Activated T-cell treated with anti-CD3 and anti-CD28 coated beads, Interleukin-2, amount 50 U/mL, for 24 hours (primary cell): ENCODE results near the gene GALNT2.

Source experiments
- DNase-seq: peaks from one replicate; pipeline ENCODE4 v3.0.0-alpha.2; 2020
- H3K27ac Mint-ChIP-seq: 2 replicates; pipeline ENCODE4 v1.8.0; 2020; ENCODE audit warnings: mild to moderate bottlenecking, mixed read lengths
- H3K27me3 Mint-ChIP-seq: 2 replicates; pipeline ENCODE4 v1.8.0; 2020; ENCODE audit warnings: mixed read lengths
- H3K36me3 Mint-ChIP-seq: 2 replicates; pipeline ENCODE4 v1.8.0; 2020; ENCODE audit warnings: low read depth, mixed read lengths
- H3K4me1 Mint-ChIP-seq: 2 replicates; pipeline ENCODE4 v1.8.0; 2020; ENCODE audit warnings: low read depth, mixed read lengths
- H3K4me3 Mint-ChIP-seq: 2 replicates; pipeline ENCODE4 v1.8.0; 2020; ENCODE audit warnings: mild to moderate bottlenecking, moderate library complexity, mixed read lengths
- H3K9me3 Mint-ChIP-seq: 2 replicates; pipeline ENCODE4 v1.8.0; 2020; ENCODE audit warnings: mixed read lengths

The GALNT2 gene

GRCh38 chr1:230043081-230043480 lies 24.0 kb upstream of the GALNT2 start:
- DNase-seq, result no peak
- H3K4me1 Mint-ChIP-seq, result no peaks in the 10 kb centered on the region
- H3K36me3 Mint-ChIP-seq, result no peaks in the 10 kb centered on the region
- no peak overlapping the region for H3K27ac Mint-ChIP-seq
- H3K4me3 Mint-ChIP-seq, result no peak overlapping the region
- H3K27me3 Mint-ChIP-seq, result peaks cover 37% of the 10 kb centered on the region
- no peaks in the 10 kb centered on the region for H3K9me3 Mint-ChIP-seq

GRCh38 chr1:230044729-230045128 lies 22.3 kb upstream of the GALNT2 start:
- no peaks in the 10 kb centered on the region for H3K9me3 Mint-ChIP-seq
- no peak for DNase-seq
- no peaks in the 10 kb centered on the region for H3K4me1 Mint-ChIP-seq
- peaks cover 37% of the 10 kb centered on the region for H3K27me3 Mint-ChIP-seq
- H3K36me3 Mint-ChIP-seq, result no peaks in the 10 kb centered on the region
- H3K4me3 Mint-ChIP-seq, result no peak overlapping the region
- no peak overlapping the region for H3K27ac Mint-ChIP-seq

GRCh38 chr1:230047114-230047865 lies 19.7 kb upstream of the GALNT2 start:
- H3K27me3 Mint-ChIP-seq, result peaks cover 35% of the 10 kb centered on the region
- H3K9me3 Mint-ChIP-seq, result no peaks in the 10 kb centered on the region

GRCh38 chr1:230048322-230048721 lies 18.7 kb upstream of the GALNT2 start:
- H3K9me3 Mint-ChIP-seq, result no peaks in the 10 kb centered on the region
- no peak for DNase-seq
- peaks cover 4% of the 10 kb centered on the region for H3K4me1 Mint-ChIP-seq
- no peaks in the 10 kb centered on the region for H3K36me3 Mint-ChIP-seq
- no peak overlapping the region for H3K27ac Mint-ChIP-seq
- no peak overlapping the region for H3K4me3 Mint-ChIP-seq
- peaks cover 26% of the 10 kb centered on the region for H3K27me3 Mint-ChIP-seq

More at GRCh38 chr1:230047114-230047865, 19.7 kb upstream of the GALNT2 start:
- no peaks in the 10 kb centered on the region for H3K36me3 Mint-ChIP-seq
- peaks cover 4% of the 10 kb centered on the region for H3K4me1 Mint-ChIP-seq
- no peak for DNase-seq
- no peak overlapping the region for H3K4me3 Mint-ChIP-seq
- no peak overlapping the region for H3K27ac Mint-ChIP-seq

- H3K9me3 Mint-ChIP-seq, result no peaks in the 10 kb centered on the region
- no peak overlapping the region for H3K4me3 Mint-ChIP-seq
- DNase-seq, result no peak
- H3K27me3 Mint-ChIP-seq, result peaks cover 21% of the 10 kb centered on the region
- H3K4me1 Mint-ChIP-seq, result peaks cover 4% of the 10 kb centered on the region
- no peak overlapping the region for H3K27ac Mint-ChIP-seq
- no peaks in the 10 kb centered on the region for H3K36me3 Mint-ChIP-seq
These were observed 18.1 kb upstream of the GALNT2 start for GRCh38 chr1:230048922-230049321.

GRCh38 chr1:230049731-230050130 lies 17.3 kb upstream of the GALNT2 start:
- no peak overlapping the region for H3K27ac Mint-ChIP-seq

GRCh38 chr1:230050973-230051735 lies 15.9 kb upstream of the GALNT2 start:
- H3K4me3 Mint-ChIP-seq, result no peak overlapping the region
- H3K4me1 Mint-ChIP-seq, result peaks cover 4% of the 10 kb centered on the region
- H3K36me3 Mint-ChIP-seq, result no peaks in the 10 kb centered on the region
- peaks cover 8% of the 10 kb centered on the region for H3K27me3 Mint-ChIP-seq
- no peak overlapping the region for H3K27ac Mint-ChIP-seq
- no peak for DNase-seq
- H3K9me3 Mint-ChIP-seq, result no peaks in the 10 kb centered on the region

More at GRCh38 chr1:230049731-230050130, 17.3 kb upstream of the GALNT2 start:
- peaks cover 19% of the 10 kb centered on the region for H3K27me3 Mint-ChIP-seq
- no peak for DNase-seq
- H3K4me3 Mint-ChIP-seq, result no peak overlapping the region
- no peaks in the 10 kb centered on the region for H3K9me3 Mint-ChIP-seq
- H3K36me3 Mint-ChIP-seq, result no peaks in the 10 kb centered on the region
- peaks cover 4% of the 10 kb centered on the region for H3K4me1 Mint-ChIP-seq

- Mint-ChIP-seq H3K9me3 (no peaks in the 10 kb centered on the region), H3K4me3 (no peak overlapping the region), H3K4me1 (peaks cover 4% of the 10 kb centered on the region), H3K27ac (no peak overlapping the region), H3K36me3 (no peaks in the 10 kb centered on the region), H3K27me3 (no peaks in the 10 kb centered on the region)
- no peak for DNase-seq
These were observed 15.0 kb upstream of the GALNT2 start for GRCh38 chr1:230052018-230052417.

- no peak overlapping the region for H3K27ac Mint-ChIP-seq
- no peak for DNase-seq
- H3K4me1 Mint-ChIP-seq, result peaks cover 4% of the 10 kb centered on the region
- no peaks in the 10 kb centered on the region for H3K27me3 Mint-ChIP-seq
- no peak overlapping the region for H3K4me3 Mint-ChIP-seq
- H3K36me3 Mint-ChIP-seq, result no peaks in the 10 kb centered on the region
- H3K9me3 Mint-ChIP-seq, result no peaks in the 10 kb centered on the region
These were observed 14.4 kb upstream of the GALNT2 start for GRCh38 chr1:230052665-230053064.

GRCh38 chr1:230054092-230054749 lies 12.8 kb upstream of the GALNT2 start:
- no peaks in the 10 kb centered on the region for H3K36me3 Mint-ChIP-seq
- no peaks in the 10 kb centered on the region for H3K27me3 Mint-ChIP-seq
- DNase-seq, result no peak
- no peak overlapping the region for H3K27ac Mint-ChIP-seq
- H3K4me1 Mint-ChIP-seq, result peaks cover 4% of the 10 kb centered on the region
- no peak overlapping the region for H3K4me3 Mint-ChIP-seq
- no peaks in the 10 kb centered on the region for H3K9me3 Mint-ChIP-seq

GRCh38 chr1:230056098-230056497 lies 10.9 kb upstream of the GALNT2 start:
- no peak overlapping the region for H3K4me3 Mint-ChIP-seq
- peaks cover 1% of the 10 kb centered on the region for H3K4me1 Mint-ChIP-seq
- H3K9me3 Mint-ChIP-seq, result no peaks in the 10 kb centered on the region
- no peak for DNase-seq
- H3K27ac Mint-ChIP-seq, result no peak overlapping the region
- no peaks in the 10 kb centered on the region for H3K36me3 Mint-ChIP-seq
- H3K27me3 Mint-ChIP-seq, result no peaks in the 10 kb centered on the region

- Mint-ChIP-seq H3K27me3 (no peaks in the 10 kb centered on the region), H3K36me3 (no peaks in the 10 kb centered on the region), H3K9me3 (no peaks in the 10 kb centered on the region), H3K27ac (no peak overlapping the region), H3K4me3 (no peak overlapping the region), H3K4me1 (no peaks in the 10 kb centered on the region)
- no peak for DNase-seq
These were observed 9.9 kb upstream of the GALNT2 start for GRCh38 chr1:230057100-230057499.

- Mint-ChIP-seq H3K36me3 (no peaks in the 10 kb centered on the region), H3K27me3 (no peaks in the 10 kb centered on the region)
These were observed 9.1 kb upstream of the GALNT2 start for GRCh38 chr1:230057681-230058565.

GRCh38 chr1:230058626-230059025 lies 8.4 kb upstream of the GALNT2 start:
- Mint-ChIP-seq H3K27ac (no peak overlapping the region), H3K4me1 (no peaks in the 10 kb centered on the region), H3K4me3 (no peak overlapping the region), H3K27me3 (no peaks in the 10 kb centered on the region), H3K9me3 (peaks cover 9% of the 10 kb centered on the region), H3K36me3 (no peaks in the 10 kb centered on the region)
- no peak for DNase-seq

More at GRCh38 chr1:230057681-230058565, 9.1 kb upstream of the GALNT2 start:
- H3K9me3 Mint-ChIP-seq, result peaks cover 5% of the 10 kb centered on the region
- H3K27ac Mint-ChIP-seq, result no peak overlapping the region
- no peak for DNase-seq
- no peaks in the 10 kb centered on the region for H3K4me1 Mint-ChIP-seq
- H3K4me3 Mint-ChIP-seq, result no peak overlapping the region
